NCI-H2196 (cell line): ENCODE data around the gene LBP.
"Not testable (repeated sequence)": the region's sequence is repeated elsewhere in the genome, so short reads cannot be mapped to it uniquely, and the experiment has no call there.

ENCODE experiments used
- DNase-seq: peaks from one replicate; lab custom pipeline; 2025; ENCODE audit not compliant: unreplicated experiment; lab: John Stamatoyannopoulos, UW

LBP gene

DNA sequence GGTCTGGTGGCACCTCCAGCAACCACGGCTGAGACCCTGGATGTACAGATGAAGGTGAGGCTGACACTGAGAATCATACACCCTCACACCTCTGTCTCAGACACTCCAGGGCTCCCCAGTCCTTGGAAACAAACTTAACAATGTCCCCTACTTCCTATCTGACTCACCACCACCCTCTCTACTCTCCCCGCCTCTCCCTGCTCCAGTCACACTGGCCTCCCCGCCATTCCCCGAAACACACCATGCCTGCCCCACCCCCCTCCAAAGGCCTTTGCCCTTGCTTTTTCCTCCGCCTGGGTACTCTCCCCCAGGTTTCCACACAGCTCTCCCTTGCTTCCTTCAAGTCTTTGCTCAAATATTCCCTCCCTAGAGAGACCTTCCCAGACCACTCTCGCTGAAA, 26.1 kb upstream of the LBP start:
- DNase-seq, result no peak

DNA sequence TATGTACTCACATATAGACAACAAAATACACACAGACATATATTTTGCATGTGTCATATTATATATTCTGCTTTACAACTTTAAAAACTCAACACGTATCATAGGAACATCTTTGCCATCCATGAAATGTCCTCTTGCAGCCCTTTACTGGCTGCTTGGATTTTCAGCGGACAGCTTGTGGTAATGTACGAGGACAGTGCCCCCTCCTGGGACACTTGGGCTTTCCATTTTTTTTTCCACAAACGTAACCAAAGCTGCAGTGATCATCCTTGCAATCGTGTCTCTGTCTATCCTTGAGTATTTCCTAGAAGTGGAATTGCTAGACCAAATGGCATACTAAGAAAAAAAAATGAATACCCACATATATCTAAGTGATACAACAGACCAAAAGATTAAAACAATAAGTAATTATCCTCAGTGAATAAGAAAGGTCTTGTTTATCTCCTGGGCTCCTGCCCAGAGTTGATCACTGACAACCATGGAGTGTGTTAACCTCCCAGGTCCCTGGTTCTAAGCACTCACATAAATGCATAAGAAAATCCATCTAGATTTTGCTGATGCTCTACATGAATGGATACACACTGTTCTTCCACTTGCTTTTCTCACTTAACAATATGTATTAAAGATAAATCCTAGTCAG, 24.2 kb upstream of the LBP start:
- DNase-seq, result peak; percentile 27

DNA sequence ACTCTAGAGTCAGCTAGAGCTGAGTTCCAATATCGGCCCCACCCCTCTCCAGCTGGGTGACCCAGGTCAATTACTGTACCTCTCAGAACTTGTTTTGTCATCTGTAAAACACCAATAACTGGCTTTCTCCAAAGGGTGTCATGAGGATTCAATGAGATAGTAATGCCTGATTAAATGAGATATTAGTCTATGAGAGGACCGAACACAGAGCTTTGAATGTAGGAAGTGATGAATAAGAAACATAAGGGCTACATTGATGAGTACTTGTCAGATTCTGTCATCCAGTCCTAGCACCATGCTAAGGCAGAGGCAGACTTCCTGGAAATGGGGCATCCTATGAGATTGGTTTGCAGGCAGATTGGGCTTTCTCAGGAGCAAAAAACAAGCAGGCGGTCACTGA, 22.1 kb upstream of the LBP start:
- DNase-seq, result no peak

DNA sequence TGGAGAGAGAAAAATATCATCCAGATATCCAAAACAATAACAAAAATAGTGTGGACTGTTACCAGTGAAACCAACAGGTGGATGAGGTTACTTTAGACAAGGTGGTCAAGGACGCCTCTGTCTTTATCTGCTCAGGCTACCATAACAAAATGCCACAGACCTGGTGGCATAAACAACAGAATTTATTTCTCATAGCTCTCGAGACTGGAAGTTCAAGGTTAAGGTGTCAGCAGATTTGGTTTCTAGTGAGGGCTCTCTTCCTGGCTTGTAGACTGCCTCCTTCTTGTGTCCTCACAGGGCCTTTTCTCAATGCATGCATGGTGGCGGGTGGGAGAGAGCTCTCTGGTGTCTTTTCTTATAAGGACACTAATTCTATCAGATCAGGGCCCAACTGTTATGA, 21.1 kb upstream of the LBP start:
- DNase-seq, result no peak

DNA sequence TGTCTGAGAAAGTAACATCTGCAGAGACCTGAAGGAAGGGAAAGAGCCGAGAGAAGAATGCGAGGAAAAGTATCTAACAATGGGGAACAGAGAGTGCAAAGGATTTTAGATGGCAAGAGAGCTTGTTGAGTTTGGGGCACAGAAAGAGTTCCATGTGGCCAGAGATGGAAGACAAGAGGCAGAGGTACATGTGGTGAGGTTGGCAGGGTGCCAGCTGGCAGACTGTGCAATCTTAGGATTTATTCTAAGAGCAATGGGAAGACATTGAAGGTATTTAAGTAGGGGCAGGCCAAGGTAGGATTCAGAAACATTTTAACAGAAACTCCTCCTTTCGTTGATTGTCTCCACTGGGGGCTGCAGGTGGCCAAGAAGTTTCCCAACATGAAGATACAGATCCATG, 20.4 kb upstream of the LBP start:
- no peak for DNase-seq

DNA sequence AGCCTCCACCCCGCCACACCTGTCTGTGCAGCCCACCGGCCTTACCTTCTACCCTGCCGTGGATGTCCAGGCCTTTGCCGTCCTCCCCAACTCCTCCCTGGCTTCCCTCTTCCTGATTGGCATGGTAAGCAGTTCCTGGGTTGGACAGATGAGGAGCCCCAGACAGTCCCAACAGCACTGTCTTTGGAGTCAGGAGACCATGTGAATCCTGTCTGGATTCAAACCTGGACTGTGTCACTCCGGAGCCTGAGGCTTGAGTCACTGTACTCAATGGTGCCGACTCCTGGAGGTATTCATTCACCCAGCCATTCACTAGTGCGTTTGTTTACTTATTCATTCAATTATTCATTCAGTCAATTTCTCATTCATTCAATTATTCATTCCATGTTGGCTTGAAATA, 20.0 kb upstream of the LBP start:
- DNase-seq, result no peak

DNA sequence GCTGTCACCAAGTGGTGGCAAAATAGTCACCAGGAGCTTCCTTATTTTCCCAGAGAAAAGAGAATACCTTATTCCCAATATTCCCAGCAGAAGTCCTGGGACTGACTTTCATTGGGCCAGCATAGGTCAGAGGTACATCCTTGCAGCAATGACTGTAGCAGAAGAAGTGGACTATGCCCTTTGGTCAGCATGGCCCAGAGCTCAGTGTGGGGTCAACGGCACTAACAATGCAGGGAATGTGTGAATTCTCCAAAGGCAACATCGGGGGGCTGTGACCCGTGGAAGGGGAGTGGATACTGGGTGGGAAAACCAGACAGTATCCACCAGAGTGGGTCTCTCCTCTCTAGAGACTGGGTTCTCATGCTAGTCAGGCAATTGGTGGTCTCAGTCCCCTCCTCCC, 15.6 kb upstream of the LBP start:
- no peak for DNase-seq

DNA sequence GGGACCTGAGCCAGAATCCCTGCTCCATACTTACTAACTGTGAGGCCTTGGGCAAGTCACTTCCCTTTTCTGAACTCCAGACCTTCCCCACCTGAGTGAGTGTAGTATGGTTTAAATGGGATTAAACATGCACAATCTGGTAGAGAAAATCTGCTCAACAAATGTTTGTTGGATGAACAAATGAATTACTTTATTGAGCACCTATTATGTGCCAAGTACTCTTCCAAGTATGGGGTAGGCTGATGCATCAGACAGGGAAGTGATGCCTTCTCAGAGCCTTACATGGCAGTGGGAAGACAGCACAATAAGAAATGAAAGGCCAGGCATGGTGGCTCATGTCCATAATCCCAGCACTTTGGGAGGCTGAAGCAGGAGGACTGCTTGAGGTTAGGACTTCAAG, 15.0 kb upstream of the LBP start:
- DNase-seq, result no peak

DNA sequence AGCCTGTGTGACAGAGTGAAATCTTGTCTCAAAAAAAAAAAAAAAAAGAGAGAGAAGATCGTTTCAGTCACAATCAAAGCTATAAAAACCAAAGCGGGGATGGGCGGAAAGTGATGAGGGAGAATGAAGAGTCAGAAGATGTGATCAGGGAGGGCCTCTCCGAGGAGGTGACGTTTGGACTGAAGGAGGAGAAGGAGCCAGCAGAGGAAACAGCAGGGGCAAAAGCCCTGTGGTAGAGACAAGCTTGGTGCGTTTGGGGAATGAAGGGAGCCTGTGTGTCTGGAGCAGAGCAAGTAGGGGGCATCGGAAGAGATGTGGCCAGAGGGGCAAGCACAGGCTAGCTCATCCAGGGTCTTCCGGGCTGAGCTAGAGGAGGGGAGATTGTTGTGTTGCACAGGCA, 14.5 kb upstream of the LBP start:
- no peak for DNase-seq

DNA sequence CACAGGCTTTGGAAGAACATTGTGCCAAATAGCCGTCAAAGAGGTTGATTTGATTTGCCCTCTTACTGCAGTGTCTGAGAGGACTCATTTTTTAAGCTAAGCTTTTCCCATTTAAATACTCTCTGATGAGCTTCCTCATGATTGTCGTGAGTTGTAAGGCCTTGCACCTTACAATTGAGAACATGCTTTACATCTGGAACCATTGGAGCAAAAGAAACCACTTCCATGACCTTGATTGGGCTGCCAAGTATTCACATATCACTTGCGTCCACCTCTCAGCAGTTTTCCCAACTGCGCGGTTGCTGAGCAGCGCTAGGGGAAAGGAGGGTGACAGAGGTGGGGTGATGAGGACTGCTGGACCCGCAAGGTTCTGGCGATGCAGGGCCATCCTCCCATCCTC, 12.3 kb upstream of the LBP start:
- no peak for DNase-seq

DNA sequence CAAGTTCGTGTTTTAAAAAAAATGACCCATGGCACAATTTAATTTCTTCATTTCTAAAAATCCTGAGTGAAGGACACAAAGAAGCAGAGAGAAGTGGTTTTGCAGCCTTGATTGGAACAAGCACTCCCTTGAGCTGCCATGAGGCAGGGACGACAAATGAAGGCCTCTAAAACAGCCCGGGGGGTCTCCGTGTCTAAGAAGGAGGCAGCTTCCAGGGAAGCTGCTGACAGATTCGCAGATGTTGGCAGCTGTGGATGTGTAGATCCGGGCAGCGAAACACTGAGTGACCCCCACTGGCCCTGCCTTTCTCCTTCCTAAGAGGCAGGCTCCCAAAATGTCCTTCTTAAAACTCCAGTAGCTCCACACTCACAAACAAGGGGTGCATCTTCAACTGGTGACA, 9.6 kb upstream of the LBP start:
- no peak for DNase-seq

DNA sequence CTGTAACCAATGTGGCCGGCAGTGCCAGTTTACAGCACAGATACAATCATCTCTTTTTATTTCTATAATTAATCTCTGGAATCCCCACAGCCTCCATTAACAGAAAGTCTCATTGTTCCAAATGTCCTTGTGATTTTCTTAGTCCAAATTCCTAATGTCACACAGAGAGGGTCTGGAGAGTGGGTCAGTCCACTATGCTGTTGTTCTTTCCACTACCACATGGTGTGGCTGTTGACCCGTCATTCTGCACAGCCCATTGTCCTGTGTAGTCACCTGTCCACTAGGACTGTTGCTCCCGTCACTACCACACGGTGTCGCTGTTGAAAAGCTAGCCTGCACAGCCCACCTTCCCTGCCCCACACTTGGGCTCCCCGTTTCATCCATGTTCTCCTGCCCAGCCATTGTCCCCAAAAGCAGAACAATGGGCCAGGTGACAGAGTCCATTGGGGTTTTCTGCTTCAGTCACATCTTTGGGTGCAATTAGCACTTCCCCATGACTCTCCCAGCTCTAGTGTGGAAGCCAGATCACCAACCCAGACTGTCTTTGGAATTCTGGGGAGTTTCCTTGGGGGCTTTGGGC, 8.6 kb upstream of the LBP start:
- DNase-seq, result no peak

DNA sequence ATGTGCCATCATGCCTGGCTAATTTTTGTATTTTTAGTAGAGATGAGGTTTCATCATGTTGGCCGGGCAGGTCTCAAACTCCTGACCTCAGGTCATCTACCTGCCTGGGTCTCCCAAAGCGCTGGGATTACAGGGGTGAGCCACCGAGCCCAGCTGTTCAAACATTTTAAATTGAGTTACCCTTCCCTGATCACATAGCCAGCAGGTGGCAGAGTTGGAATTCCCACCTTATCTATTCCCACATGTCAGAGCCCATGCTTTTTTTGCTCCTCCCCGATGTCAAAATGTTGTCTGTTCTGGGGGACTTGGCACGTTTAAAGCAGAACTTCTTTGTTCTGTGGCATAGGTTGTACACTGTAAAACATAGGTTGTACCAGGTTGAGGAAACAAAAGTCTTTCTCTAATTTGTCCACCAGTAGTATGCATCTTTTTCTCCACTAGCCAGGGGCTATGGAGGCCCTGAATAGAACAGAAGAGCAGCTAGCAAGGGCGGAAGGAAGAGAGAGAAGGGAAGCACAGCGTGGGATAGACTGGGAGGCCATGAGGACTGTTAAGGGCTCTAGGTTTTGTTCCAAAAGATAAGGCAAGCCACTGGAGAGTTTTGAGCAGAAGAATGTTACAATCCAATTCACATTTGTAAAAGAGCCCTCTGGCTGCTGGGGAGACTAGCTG, 7.3 kb upstream of the LBP start:
- peak; percentile 12 for DNase-seq

DNA sequence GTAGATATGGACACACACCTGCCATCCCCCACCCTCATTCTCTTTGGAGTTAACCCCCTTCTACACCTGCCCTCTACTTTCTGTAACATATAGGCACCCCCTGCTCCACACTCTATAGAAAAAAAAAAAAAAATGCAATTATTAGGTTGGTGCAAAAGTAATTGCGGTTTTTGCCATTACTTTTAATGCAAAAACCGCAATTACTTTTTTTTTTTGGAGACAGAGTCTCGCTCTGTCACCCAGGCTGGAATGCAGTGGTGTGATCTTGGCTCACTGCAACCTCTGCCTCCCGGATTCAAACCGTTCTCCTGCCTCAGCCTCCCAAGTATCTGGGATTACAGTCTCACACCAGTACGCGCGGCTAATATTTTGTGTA, 6.8 kb upstream of the LBP start:
- DNase-seq, result not testable (repeated sequence)

DNA sequence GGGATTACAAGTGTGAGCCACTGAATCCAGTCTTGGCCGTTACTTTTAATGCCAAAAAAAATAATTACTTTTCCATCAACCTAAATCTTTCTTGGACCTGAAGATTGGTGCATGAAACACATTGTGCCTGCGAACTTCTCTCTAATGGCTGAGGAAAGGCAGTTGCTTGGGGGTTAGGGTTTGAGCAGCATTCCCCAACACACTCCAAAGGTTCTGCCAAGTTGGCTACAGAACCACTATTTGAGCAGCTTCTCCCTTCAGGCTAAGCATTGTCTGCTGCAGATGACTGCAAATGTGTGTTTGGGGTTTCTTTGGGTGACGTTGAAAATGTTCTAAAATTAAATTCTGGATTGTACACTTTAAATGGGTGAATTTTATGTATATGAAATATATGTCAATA, 6.3 kb upstream of the LBP start:
- DNase-seq, result no peak

DNA sequence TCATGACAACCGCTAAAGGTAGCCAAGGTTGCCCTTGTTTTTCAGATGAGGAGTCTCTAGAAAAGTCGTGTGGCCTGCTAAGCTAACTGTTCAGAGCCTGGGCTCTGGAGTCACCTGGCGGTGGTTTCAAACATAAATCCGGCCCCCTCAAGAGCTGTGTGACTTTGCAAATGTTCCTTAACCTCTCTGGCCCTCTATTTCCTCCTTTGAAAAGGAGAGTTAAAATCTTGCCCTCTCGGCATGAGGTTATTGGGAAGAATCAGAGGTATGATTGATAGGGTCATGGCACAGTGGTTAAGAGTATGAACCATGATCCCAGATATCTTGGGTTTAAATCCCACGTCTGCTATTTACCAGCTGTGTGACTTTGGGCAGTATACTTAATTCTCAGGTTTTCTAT, 5.6 kb upstream of the LBP start:
- DNase-seq, result no peak

DNA sequence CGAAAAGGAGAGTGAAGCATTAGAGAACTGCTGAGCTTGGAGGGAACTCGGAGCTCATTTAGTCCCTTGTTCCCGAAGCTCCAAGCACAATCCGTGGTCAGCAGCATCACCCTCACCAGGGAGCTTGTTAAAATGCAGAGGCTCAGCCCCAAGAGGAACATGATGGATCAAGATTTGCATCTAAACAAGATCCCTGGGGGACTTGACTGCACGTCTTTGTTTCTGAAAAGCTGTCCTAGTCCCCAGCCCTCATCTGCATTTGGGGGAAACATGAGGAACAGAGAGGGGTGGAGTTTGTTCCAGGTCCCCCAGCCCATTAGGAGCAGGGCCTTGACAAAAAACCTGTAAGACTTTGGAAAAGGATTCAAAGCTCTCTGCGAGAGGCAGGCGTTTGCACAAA, 4.1 kb upstream of the LBP start:
- no peak for DNase-seq

DNA sequence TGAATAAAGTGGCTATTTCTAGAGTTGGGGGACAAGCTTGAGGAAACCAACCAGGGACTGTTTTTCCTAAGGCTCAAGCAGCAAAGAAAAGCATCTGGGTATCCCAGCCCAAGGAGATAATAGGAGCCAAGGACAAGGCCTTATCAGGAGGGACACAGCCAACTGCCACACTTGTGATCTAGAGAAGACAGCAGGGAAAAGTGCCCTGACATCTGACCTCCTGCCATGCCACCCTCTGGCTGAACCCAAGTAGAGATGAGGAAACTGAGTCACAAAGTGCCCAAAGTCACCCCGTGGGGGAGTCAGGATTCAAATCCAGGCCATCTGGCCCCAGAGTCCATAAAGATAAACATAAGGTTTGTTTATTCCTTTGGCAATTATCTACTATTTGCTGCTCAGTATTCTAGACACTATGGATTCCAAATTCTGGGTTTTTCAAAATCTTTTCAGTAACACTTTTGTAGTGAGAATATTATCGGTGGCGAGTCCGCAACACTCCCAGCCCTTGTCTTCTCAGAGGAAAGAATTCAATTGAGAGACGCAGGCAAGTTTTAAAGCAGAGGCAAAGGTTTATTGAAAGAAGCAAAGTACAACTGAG, 3.5 kb upstream of the LBP start:
- no peak for DNase-seq

DNA sequence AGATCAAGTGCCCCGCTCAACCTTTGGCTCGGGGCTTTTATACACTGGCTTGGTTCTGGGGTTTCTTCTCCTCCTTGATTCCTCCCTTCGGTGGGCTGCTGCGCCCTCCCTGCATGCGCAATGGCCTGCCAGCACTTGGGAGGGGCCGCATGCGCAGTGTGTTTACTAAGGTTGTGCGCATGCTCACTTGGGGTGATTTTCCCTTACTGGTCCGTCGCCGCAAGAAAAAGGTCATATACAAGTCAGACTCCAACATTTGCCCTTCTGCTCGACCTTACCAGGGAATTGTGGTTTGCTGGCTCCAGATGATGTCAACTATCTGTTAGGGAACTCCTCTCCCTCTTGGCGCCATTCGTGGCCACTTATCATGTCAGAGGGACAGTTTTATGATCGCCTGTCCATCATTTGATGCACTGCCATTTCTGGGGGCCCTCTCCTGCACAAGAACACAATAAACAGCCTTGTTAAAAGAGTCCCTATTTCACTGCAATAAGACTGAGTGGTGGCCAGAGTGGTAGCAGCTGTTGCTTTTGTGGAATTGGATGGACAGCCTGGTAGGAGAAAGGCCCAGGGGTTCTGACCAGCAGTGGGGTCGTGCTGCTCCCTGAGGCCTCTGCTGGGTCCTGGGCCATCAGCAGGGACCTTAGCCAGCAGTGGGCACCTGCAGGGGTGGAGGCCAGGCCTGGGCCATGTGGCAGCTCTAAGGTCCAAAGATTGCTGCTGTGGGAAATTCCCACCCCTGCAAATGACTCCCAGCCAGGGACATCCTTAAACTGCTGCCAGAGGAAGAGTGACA, 2.8 kb upstream of the LBP start:
- no peak for DNase-seq

DNA sequence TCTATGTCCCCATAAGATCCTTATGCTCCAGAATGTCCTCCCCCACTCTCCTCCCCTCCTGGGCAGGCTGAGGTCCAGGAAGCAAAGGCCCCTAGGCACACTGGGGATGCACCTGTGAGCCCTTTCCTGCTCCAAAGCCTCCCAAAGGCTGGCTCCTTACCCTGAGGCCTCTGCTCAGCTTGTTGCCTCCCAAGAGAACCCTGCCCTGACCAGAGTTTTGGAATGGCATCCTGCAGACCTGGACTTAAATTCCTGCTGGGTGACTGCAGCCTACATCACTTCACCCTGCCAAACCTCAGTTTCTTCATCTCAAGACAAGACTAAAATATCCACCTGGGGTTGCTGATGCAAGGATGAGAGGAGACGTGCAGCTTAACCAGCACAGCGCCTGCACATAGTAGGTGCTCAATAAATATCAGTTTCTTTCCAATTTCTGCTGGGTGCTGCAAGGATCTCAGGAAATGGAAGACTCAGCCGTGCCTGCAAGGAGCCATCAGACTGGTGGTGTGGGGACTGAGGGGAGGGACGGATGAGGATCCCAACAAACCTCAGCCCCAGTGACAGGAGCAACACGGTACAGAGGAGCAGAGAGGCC, 2.1 kb upstream of the LBP start:
- no peak for DNase-seq

DNA sequence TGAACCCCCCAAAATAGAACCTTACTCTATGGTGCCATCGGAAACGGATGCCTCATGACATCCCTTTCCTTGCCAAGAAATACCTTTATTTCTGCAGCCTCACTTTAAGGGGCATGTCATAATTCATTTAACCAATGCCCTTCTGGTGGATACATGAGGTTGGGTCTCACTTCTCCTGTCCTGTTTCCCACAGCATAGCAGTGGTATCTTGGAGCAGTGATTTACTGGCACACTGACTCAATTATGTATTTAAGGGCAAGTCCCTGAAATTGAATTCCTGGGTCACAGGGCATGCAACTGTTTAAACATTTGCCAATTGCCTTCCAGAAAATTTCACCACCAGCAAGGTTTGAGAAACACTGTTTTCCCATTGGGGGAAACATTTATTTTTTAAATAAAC, 639 bp upstream of the LBP start:
- no peak for DNase-seq
